GM12865 (cell line): ENCODE data around the gene IGSF10.
"Not testable (repeated sequence)": the region's sequence is repeated elsewhere in the genome, so short reads cannot be mapped to it uniquely, and the experiment has no call there.

Experiments used
- DNase-seq: peaks from one replicate; pipeline ENCODE4 v3.0.0; 2010; ENCODE audit warnings: low read depth
- H3K4me3 ChIP-seq: 2 replicates; pipeline ENCODE4 v1.5.1; 2011; ENCODE audit warnings: mild to moderate bottlenecking, low read depth, low read length, control low read depth
- TF ChIP-seq, protein P1 (sequence below): IDR thresholded peaks from 2 replicates; pipeline ENCODE4 v1.5.1; 2011; ENCODE audit warnings: low read length, control low read depth, low read depth, inconsistent platforms; ENCODE audit not compliant: insufficient read depth; ENCODE audit errors: missing control alignments

The IGSF10 gene

GRCh38 chr3:151491525-151491924 is 30.7 kb upstream of the IGSF10 start:
- DNase-seq = no peak
- TF ChIP-seq, protein P1, sequence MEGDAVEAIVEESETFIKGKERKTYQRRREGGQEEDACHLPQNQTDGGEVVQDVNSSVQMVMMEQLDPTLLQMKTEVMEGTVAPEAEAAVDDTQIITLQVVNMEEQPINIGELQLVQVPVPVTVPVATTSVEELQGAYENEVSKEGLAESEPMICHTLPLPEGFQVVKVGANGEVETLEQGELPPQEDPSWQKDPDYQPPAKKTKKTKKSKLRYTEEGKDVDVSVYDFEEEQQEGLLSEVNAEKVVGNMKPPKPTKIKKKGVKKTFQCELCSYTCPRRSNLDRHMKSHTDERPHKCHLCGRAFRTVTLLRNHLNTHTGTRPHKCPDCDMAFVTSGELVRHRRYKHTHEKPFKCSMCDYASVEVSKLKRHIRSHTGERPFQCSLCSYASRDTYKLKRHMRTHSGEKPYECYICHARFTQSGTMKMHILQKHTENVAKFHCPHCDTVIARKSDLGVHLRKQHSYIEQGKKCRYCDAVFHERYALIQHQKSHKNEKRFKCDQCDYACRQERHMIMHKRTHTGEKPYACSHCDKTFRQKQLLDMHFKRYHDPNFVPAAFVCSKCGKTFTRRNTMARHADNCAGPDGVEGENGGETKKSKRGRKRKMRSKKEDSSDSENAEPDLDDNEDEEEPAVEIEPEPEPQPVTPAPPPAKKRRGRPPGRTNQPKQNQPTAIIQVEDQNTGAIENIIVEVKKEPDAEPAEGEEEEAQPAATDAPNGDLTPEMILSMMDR = no peak
- H3K4me3 ChIP-seq = no peak overlapping the region

DNA sequence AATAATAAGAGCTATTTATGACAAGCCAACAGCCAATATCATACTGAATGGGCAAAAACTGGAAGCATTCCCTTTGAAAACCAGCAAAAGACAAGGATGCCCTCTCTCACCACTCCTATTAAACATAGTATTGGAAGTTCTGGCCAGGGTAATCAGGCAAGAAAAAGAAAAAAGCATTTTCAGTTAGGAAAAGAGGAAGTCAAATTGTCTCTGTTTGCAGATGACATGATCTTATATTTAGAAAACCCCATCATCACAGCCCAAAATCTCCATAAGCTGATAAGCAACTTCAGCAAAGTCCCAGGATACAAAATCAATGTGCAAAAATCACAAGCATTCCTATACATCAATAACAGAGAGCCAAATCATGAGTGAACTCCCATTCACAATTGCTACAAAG is 27.0 kb upstream of the IGSF10 start:
- not testable (repeated sequence) for H3K4me3 ChIP-seq, DNase-seq

- H3K4me3 ChIP-seq = no peak overlapping the region
- DNase-seq = no peak
- TF ChIP-seq, protein P1 = no peak
Measured at GRCh38 chr3:151483961-151484520, 23.2 kb upstream of the IGSF10 start.

DNA sequence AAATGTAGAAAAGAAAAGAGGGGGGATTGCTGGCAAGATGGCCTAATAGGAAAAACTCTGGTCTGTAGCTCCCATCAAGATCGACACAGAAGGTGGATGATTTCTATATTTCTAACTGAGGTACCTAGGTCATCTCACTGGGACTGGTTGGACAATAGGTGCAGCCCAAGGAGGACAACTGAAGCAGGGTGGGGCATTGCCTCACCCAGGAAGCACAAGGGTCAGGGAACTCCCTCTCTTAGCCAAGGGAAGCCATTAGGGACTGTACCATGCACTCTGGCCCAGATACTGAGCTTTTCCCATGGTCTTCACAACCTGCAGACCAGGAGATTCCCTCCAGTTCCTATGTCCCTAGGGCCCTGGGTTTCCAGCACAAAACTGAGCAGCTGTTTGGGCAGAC is 22.6 kb upstream of the IGSF10 start:
- TF ChIP-seq, protein P1 = no peak
- no peak overlapping the region for H3K4me3 ChIP-seq
- DNase-seq = no peak

- H3K4me3 ChIP-seq = no peak overlapping the region
- no peak for DNase-seq
- TF ChIP-seq, protein P1 = no peak
Measured at GRCh38 chr3:151480492-151480891, 19.6 kb upstream of the IGSF10 start.

DNA sequence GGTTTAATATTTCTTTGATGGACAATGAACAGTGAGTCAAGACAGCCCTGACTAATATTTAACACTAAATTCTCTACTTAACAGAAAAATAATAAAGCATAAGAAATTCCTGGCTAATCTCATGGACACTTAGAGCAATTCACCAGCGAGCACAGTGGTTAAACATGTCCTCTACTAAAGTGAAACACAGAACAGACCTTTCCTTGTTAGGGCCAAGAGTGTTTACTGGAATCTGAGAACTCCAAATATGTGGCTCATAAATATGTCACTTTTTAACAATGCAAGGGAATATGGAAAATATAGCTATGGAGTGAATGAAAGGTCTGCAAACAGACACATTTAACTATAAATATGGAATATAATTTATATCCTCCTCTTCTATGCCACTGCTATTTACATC is 18.6 kb upstream of the IGSF10 start:
- TF ChIP-seq, protein P1 = no peak
- H3K4me3 ChIP-seq = no peak overlapping the region
- no peak for DNase-seq

DNA sequence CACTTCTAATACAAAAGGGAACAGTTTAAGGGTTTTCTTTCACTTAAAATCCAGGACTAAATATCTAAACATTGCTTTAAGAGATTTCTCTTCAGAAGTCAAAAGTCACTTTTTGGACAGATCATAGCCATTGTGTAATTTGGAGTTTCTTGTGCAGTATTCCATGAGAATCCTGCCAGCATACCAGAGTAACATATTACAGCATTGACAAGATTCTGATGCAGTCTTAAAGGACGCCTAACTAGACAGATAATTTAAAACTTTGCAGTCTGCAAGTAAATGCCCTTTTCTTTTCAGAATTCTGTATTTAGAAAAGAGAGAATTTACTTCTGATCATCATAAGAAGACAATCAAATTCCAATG is 17.5 kb upstream of the IGSF10 start:
- TF ChIP-seq, protein P1 = no peak
- no peak overlapping the region for H3K4me3 ChIP-seq
- DNase-seq = no peak
